ENCODE results near the gene RGS11.
A peak's percentile ranks its signal among the peaks of the same experiment; 100 is the strongest.

Gene RGS11

GRCh38 chr16:296806-297510 is 21.2 kb upstream of the RGS11 start:
- no peak for DNase-seq (ENCODE audit: low spot score)

DNA sequence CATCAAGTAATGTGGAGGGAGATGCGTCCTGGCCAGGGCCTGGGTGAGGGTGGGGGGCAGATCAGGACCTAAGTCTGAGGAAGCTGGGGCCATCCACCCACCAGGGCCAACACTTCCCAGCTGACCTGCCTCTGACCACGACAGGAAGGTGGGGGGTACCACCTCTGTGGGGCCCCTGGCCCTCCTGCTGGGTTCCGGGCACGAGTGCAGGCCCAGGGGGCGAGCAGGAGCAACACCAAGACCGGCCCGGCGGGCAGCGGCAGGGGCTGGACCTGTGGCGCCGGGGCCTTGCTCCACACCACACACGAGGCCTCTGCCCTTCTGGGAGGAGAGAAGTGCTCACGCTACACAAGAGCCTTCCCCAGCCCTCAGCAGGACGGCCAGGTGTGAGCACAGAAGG is 20.5 kb upstream of the RGS11 start:
- DNase-seq (ENCODE audit: low spot score) = no peak

- no peak for DNase-seq (ENCODE audit: low spot score)
These were observed 17.5 kb upstream of the RGS11 start for GRCh38 chr16:293043-293775.

- no peak for DNase-seq (ENCODE audit: low spot score)
These were observed 15.8 kb upstream of the RGS11 start for GRCh38 chr16:291539-291938.

DNA sequence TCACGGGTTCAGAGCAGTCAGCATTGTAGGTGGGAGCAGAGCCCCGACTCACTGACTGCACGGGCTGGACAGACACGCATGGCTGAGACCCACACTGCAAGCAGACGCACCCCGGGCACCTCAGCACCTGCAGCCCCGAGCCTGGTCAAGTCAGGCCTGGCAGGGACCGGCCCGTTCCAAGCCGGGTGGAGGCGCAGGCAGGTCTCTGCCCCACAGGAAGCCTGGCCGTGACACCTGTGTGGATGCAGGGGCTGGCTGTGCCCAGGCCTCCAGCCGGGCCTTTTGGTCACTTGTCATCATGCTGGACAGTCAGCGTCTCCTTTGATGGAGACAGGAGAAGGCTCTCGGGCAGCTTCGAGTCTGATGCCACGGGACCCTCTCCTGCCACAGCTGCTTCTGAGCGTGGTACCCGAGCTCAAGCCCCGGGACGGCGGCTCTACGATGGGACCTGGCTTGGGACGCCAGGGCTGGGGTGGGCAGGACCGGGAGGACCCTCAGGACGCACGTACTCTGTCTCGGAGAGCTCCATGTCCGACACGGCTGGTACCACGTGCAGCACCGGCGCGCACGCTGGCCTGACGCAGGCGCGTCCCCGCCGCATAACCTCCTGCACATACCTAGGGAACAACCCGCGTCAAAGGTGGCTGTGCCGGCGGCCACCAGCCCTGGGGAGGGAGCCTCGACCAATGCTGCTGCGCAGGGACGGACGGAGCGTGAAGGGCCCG is 15.1 kb upstream of the RGS11 start:
- no peak for DNase-seq (ENCODE audit: low spot score)

DNA sequence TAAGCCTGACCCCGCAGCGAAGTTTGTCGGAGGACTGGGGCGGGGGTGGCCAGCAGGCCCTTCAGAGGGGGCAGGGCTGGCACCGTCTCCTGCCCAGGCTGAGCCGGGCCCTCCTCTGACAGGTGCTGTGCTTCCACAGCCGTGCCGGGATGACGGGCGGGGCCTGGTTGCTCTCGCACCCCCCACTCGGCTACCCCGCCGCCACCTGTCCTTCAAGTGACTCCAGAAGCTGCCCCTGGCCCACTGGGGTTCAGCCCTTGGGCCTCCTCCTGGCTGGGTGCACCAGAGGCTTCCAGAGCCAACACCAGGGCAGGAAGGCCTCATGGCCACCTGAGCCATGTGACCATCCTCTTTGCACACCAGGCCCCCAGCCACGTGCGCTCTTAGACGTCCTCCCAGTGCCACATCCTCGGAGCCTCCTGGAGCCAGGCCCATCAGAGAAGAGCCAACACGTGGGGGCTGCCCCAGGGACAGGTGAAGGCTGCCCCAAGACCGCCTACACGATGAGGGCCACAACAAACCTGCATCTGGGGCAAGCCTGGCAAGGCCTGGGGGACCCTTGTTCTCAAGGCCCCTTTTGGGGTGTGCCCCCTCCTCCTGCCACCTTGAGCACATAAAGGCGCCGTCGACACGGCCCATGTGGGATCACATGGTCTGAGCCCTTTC is 14.4 kb upstream of the RGS11 start:
- DNase-seq (ENCODE audit: low spot score) = no peak

DNA sequence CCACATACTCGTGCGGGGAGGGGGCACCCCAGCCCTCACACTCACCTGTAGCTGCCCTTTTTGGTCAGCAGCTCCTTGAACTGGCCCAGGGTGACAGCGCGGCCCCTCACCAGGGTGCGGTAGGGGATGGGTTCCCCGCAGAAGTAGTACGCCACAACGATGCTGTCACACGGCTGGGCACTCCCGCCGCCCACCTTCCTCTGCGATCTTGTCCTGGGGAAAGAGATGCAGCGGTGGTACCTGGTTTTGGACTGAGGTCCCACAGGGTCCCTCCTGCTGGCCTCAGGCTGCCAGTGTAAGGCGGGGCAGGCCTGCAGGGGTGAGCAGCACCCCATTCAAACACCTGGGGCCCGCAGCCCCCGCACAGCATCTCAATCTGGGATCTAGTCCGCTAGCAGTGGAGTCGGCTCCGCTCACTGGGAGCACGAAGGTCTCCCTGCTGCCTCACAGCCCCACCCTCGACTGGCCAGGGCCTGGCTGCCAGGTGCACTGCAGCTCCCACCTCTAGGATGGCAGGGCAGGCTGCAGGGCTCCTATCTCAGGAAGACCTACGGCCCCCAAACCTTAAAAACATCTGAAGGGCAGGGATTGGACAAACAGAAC is 13.8 kb upstream of the RGS11 start:
- no peak for DNase-seq (ENCODE audit: low spot score)

DNA sequence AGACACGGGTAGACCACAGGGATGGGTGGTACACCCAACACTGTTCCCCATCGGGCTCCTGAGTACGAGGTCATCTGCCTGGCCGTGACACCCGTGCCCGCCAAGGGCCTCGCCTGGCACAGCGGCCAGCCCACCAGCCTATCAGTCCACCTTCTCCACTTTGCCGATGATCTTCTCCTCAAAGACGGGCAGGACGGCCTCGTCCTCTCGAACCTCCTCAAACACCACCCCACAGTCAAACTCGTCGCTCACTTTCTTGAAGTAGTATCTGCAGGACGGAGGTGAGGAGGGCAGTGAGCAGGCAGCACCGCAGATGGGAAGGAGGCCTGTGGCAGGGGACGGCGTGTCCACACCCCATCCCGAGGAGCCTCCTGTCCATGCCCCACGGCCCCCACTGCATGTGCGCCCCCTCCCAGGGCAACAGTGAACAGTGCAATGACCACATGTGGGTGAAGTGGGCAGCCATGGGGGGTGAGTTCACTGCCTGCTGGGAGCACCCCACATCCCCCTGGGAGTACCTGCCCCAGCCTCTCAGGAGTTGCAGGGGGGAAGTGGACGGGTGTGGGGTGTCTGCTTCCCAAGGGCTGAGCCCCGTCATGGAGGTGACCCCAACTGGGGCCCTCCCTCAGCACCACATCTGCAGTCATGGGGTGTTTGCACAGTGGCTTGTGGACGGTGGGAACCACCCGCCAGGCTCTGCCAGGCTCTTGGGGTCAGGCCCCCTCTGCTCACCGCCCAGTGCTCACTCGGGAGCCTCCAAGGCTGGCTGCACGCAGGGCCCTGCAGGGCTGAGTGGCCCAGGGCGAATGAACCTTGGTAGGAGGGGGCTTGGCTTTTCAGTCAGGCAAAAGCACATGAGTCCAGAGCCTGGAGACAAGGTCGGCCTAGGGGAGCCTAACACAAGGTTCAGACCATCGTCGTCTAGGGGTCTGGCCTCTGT is 12.5 kb upstream of the RGS11 start:
- no peak for DNase-seq (ENCODE audit: low spot score)

DNA sequence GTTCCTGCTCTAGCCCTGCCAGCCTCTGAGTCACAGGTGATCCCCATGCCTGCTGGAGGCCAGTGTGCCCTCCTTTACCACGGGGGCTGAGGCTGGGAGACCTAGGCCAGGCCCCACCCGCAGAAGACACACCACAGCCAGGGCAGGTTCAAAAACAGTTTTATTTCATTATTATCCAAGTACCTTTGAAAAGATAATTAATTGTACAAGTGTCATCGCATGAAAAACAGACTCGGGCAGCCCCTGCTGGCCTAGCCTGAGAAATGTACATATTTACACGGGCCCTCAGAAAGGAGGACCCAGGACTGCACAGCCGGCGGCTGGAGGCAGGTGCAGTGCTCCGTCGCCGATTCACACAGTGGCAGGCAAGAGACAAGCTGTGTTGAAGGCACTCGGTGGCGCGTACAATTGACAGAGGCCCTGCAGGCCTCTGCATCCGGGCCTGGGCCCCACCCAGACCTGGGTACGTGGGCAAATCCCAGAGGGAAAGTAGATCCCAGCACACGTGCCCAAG is 11.6 kb upstream of the RGS11 start:
- peak; percentile 75 for DNase-seq (ENCODE audit: low spot score)

DNA sequence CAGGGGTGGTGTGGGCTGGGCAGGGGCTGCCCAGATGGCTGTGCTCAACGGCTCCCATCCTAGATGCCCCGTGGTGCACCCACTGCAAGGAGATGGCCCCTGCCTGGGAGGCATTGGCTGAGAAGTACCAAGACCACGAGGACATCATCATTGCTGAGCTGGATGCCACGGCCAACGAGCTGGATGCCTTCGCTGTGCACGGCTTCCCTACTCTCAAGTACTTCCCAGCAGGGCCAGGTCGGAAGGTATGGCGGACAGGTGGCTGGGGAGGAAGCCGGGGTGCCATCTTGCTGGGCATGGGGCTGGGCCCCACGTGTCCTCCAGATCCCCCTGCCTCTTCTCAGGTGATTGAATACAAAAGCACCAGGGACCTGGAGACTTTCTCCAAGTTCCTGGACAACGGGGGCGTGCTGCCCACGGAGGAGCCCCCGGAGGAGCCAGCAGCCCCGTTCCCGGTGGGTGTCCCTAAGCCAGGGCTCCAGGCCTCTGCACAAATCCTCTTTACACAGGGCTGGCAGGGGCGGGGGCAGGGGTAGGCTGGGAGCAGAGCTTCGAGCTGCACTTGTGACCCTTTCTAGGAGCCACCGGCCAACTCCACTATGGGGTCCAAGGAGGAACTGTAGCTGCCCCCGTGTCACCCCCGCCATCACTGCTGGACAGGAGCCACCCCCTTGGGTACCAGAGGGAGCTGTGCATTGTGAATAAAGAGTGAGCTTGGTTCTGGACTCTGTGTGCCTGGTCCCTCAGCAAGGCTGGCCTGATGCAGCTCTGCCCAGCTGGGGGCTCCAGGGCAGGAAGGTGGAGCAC is 10.9 kb upstream of the RGS11 start:
- no peak for DNase-seq (ENCODE audit: low spot score)

GRCh38 chr16:285146-286055 is 9.7 kb upstream of the RGS11 start:
- no peak for DNase-seq (ENCODE audit: low spot score)

GRCh38 chr16:284204-285120 is 8.7 kb upstream of the RGS11 start:
- DNase-seq (ENCODE audit: low spot score) = no peak

DNA sequence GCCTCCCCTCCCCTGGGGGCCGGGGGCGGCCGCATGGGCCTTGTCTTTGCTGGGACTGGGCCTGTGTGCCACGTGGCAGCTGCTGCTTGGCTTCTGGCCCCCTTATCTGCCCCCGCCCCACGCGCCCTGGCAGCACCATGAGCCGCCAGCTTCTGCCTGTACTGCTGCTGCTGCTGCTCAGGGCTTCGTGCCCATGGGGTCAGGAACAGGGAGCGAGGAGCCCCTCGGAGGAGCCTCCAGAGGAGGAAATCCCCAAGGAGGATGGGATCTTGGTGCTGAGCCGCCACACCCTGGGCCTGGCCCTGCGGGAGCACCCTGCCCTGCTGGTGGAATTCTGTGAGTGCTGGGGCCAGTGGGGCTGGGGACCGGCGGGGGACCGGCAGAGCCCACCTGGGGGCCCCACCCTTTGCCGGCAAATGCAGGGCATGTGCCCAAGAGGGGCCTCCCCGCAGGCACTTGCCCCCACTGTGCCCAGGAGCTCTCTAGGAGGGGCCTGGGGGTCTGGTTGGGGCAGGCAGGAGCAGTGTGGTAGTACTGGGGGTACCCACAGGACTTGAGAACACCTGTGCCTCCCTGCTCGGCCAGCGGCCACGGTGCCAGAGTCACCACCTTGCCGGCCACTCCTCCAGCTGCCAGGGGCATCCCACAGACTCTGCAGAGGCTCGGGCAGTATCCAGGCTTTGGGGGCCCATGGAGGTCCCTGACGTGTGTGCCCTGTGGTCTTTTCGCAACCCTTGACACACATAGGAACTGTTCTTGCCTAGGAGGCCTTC is 7.5 kb upstream of the RGS11 start, which contains the start of gene PDIA2:
PDIA2 (plus strand) TSS at position 132 of the 773 bp plus-strand sequence; CDS start at position 138, 6 bp downstream.
- DNase-seq (ENCODE audit: low spot score) = peak; percentile 90

GRCh38 chr16:282491-282890 is 6.7 kb upstream of the RGS11 start:
- DNase-seq (ENCODE audit: low spot score) = no peak

GRCh38 chr16:281660-282255 is 6.0 kb upstream of the RGS11 start:
- no peak for DNase-seq (ENCODE audit: low spot score)

GRCh38 chr16:280991-281659 is 5.4 kb upstream of the RGS11 start:
- no peak for DNase-seq (ENCODE audit: low spot score)

Measured in D341Med (cell line).